HFFc6 (cell line): ENCODE measurements around the gene RNASEL. TPM values are rescaled to one million over a fixed set of nuclear protein-coding genes. Genes with fewer than 3 reads are reported as not detected.

Experiments used
- DNase-seq: peaks from one replicate; pipeline ENCODE4 v3.0.0-alpha.2; 2018
- H3K27ac Mint-ChIP-seq: 2 replicates; pipeline ENCODE4 v1.8.0; 2020; ENCODE audit warnings: mild to moderate bottlenecking, mixed read lengths
- H3K27me3 Mint-ChIP-seq: 2 replicates; pipeline ENCODE4 v1.8.0; 2021; ENCODE audit warnings: mild to moderate bottlenecking, moderate library complexity, mixed read lengths; ENCODE audit not compliant: insufficient read depth
- H3K36me3 Mint-ChIP-seq: 2 replicates; pipeline ENCODE4 v1.8.0; 2021; ENCODE audit warnings: low read depth, mixed read lengths
- H3K4me1 Mint-ChIP-seq: 2 replicates; pipeline ENCODE4 v1.8.0; 2020; ENCODE audit warnings: low read depth, mixed read lengths
- H3K4me3 Mint-ChIP-seq: 2 replicates; pipeline ENCODE4 v1.8.0; 2020; ENCODE audit warnings: mild to moderate bottlenecking, moderate library complexity, mixed read lengths
- H3K9me3 Mint-ChIP-seq: 2 replicates; pipeline ENCODE4 v1.8.0; 2020; ENCODE audit warnings: mild to moderate bottlenecking, mixed read lengths
- CTCF ChIP-seq: fragments of 200-600 bp; sonication (generic); IDR thresholded peaks from 2 replicates; pipeline ENCODE4 v1.5.0; 2021; ENCODE audit warnings: antibody characterized with exemption, mild to moderate bottlenecking
- total RNA-seq, 6 experiments: library from RNA; stranded (reverse); fragmentation: NEBNext Ultra II Directional; extraction: Animal tissue kit (Norgen Biotek cat#: 25700); gene quantifications; 2 replicates in 1 of 6; 3 replicates in 5 of 6; pipeline ENCODE4 v1.2.3, GENCODE V29; 2021

RNASEL gene
- total RNA-seq, 6 experiments from 2014 or later = 3.6 to 4.1 (median 3.8) TPM

DNA sequence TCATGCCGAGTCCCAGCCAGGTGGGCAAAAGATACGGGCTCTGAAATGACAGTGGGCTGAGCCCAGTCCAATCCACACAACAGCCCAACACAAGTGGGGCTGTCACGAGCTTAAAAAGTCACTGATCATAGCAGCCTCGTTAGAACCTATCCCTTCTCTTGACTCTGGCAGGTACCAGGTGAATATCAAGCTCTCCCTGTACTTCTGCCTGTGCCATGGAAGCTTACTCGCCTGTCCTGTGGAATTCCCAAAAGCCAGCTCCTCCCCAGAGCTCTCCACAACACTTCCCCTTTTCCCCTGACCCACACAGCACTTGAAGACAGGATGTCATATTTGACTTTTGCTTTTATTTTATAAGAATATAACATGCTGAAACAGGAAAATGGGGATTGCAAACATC lies 9.2 kb upstream of the RNASEL start:
- Mint-ChIP-seq H3K27me3 (peaks cover 4% of the 10 kb centered on the region), H3K27ac (no peak overlapping the region), H3K36me3 (no peaks in the 10 kb centered on the region), H3K9me3 (no peaks in the 10 kb centered on the region), H3K4me1 (peaks cover 20% of the 10 kb centered on the region), H3K4me3 (no peak overlapping the region)
- TF ChIP-seq CTCF = no peak
- DNase-seq = no peak

DNA sequence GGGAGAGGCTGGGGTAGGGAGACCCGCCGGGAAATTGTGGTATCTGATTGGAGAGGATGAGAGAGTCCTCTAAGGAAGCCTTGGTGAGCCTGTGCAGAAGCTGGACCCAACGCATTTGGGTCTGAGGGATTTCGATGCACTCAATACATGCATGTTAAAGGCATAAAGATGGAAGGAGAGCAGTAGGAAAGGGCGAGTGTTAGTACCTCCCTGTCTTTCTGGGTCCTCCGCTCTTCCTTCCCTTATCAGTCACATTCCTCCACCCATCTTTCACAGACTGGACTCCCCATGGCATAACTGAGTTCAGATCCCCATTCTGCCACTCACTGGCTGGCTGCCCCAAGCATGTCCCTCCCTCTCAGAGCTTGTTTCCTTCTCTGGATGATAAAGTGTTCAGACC lies 7.9 kb upstream of the RNASEL start:
- H3K4me3 Mint-ChIP-seq = no peak overlapping the region
- no peak for TF ChIP-seq CTCF
- peaks cover 16% of the 10 kb centered on the region for H3K4me1 Mint-ChIP-seq
- H3K27ac Mint-ChIP-seq = no peak overlapping the region
- no peaks in the 10 kb centered on the region for H3K36me3 Mint-ChIP-seq
- H3K27me3 Mint-ChIP-seq = peaks cover 9% of the 10 kb centered on the region; the same call in 1 of the 2 replicates
- no peaks in the 10 kb centered on the region for H3K9me3 Mint-ChIP-seq
- DNase-seq = no peak

GRCh38 chr1:182595641-182596240 lies 6.7 kb upstream of the RNASEL start:
- Mint-ChIP-seq H3K27ac (no peak overlapping the region), H3K4me3 (no peak overlapping the region), H3K27me3 (peaks cover 9% of the 10 kb centered on the region; the same call in 1 of the 2 replicates), H3K36me3 (no peaks in the 10 kb centered on the region), H3K9me3 (no peaks in the 10 kb centered on the region), H3K4me1 (peaks cover 16% of the 10 kb centered on the region)
- peak; percentile 89 for TF ChIP-seq CTCF
- DNase-seq = peak; percentile 55

GRCh38 chr1:182589931-182590330 lies 875 bp upstream of the RNASEL start:
- Mint-ChIP-seq H3K4me3 (no peak overlapping the region; the same call in 1 of the 2 replicates), H3K4me1 (peaks cover 31% of the 10 kb centered on the region), H3K36me3 (peaks cover 5% of the 10 kb centered on the region; the same call in 1 of the 2 replicates), H3K27me3 (peaks cover 8% of the 10 kb centered on the region; the same call in 1 of the 2 replicates), H3K9me3 (no peaks in the 10 kb centered on the region), H3K27ac (no peak overlapping the region)
- no peak for TF ChIP-seq CTCF
- no peak for DNase-seq

DNA sequence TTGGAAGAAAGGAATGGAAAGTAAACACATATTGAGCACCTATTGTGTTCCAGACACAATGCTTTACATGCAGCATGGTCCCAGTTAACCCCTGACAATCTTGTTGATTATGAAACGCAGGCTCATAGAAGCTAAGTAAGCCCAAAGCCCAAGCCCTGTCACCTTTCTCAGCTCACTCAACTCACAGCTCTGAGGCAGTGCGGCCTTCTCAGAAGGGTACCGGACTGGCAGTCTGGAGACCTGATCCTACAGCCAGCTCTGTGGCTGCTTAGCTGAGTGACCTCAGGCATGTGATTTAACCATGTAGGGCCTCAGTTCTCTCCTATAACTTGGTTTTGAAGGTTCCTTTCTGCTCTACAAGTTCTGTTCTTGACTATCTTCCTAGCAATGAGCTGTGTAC lies 464 bp upstream of the RNASEL start:
- DNase-seq = no peak
- Mint-ChIP-seq H3K9me3 (no peaks in the 10 kb centered on the region), H3K27ac (no peak overlapping the region), H3K27me3 (peaks cover 8% of the 10 kb centered on the region; the same call in 1 of the 2 replicates), H3K36me3 (peaks cover 5% of the 10 kb centered on the region; the same call in 1 of the 2 replicates), H3K4me1 (peaks cover 27% of the 10 kb centered on the region), H3K4me3 (peak overlapping the region; percentile 95)
- no peak for TF ChIP-seq CTCF
